CD14-positive monocyte (primary cell): ENCODE results near the gene KCTD20. TPM values are rescaled to one million over a fixed set of nuclear protein-coding genes. Genes with fewer than 3 reads are reported as not detected.

Experiments
- DNase-seq, 3 donors: peaks; one replicate each; pipeline ENCODE4 v3.0.0-alpha.2; 2011 to 2022
- H2AFZ ChIP-seq: 2 replicates; pipeline ENCODE4 v1.6.0; 2012; ENCODE audit warnings: mild to moderate bottlenecking, low read depth, low read length, inconsistent platforms; ENCODE audit not compliant: insufficient read depth, poor library complexity, severe bottlenecking
- H3K27ac ChIP-seq, 2 donors: 1 replicate in 1 of 2; 2 replicates in 1 of 2; pipeline ENCODE4 v1.5.1; 2012 to 2013; ENCODE audit warnings: low read length in 2 of 2, control low read depth in 1 of 2, inconsistent platforms in 1 of 2, low read depth in 1 of 2, mild to moderate bottlenecking in 1 of 2
- H3K27me3 ChIP-seq, 2 donors: one replicate each; pipeline versions ENCODE4 v1.6.0 to v1.6.1; 2011 to 2013; ENCODE audit warnings: low read length in 2 of 2; ENCODE audit not compliant: control insufficient read depth in 2 of 2, insufficient read depth in 2 of 2
- H3K36me3 ChIP-seq, 2 donors: replicated peaks in 1 of 2; 1 replicate in 1 of 2; 2 replicates in 1 of 2; pipeline versions ENCODE4 v1.5.1 to v1.6.1; 2012 to 2013; ENCODE audit warnings: low read length in 2 of 2, control low read depth in 1 of 2, inconsistent platforms in 1 of 2, mild to moderate bottlenecking in 1 of 2; ENCODE audit not compliant: insufficient read depth in 2 of 2, control insufficient read depth in 1 of 2
- H3K4me1 ChIP-seq, 2 donors: 1 replicate in 1 of 2; 2 replicates in 1 of 2; pipeline versions ENCODE4 v1.5.1 to v1.6.1; 2012 to 2013; ENCODE audit warnings: low read length in 2 of 2, control low read depth in 1 of 2, inconsistent platforms in 1 of 2, mild to moderate bottlenecking in 1 of 2, moderate library complexity in 1 of 2; ENCODE audit not compliant: insufficient read depth in 2 of 2, control insufficient read depth in 1 of 2
- H3K4me2 ChIP-seq: replicated peaks from 2 replicates; pipeline ENCODE3; 2012; ENCODE audit warnings: low read length, moderate library complexity, mild to moderate bottlenecking; ENCODE audit not compliant: poor library complexity, severe bottlenecking; ENCODE audit errors: extremely low read depth
- H3K4me3 ChIP-seq, 3 experiments: fragments of 200-600 bp in 1 of 3; sonication (generic) in 1 of 3; replicated peaks in 1 of 3; 1 replicate in 2 of 3; 2 replicates in 1 of 3; pipeline ENCODE4 v1.5.1; 2011 to 2013; ENCODE audit warnings: low read length in 3 of 3, mild to moderate bottlenecking in 3 of 3, control low read depth in 2 of 3, low read depth in 2 of 3, inconsistent platforms in 1 of 3, moderate library complexity in 1 of 3
- H3K79me2 ChIP-seq: 2 replicates; pipeline ENCODE4 v1.6.0; 2012; ENCODE audit warnings: mild to moderate bottlenecking, control low read depth, inconsistent platforms, low read length, moderate library complexity; ENCODE audit not compliant: insufficient read depth
- H3K9ac ChIP-seq: 2 replicates; pipeline ENCODE4 v1.6.0; 2017; ENCODE audit warnings: low read length, mild to moderate bottlenecking; ENCODE audit not compliant: insufficient read depth, poor library complexity, severe bottlenecking
- H3K9me3 ChIP-seq, 2 donors: replicated peaks in 1 of 2; 1 replicate in 1 of 2; 2 replicates in 1 of 2; pipeline versions ENCODE4 v1.5.1 to v1.6.1; 2012 to 2013; ENCODE audit warnings: low read length in 2 of 2, control low read depth in 1 of 2; ENCODE audit not compliant: control insufficient read depth in 1 of 2, insufficient read depth in 1 of 2
- H4K20me1 ChIP-seq: 2 replicates; pipeline ENCODE4 v1.6.0; 2012; ENCODE audit warnings: mild to moderate bottlenecking, low read length, control low read depth, moderate library complexity; ENCODE audit not compliant: insufficient read depth
- H3K27ac Mint-ChIP-seq, 7 donors: one replicate each; pipeline ENCODE4 v1.8.0; 2020; ENCODE audit warnings: mild to moderate bottlenecking in 7 of 7, mixed read lengths in 7 of 7, moderate library complexity in 6 of 7, inconsistent platforms in 2 of 7
- H3K27me3 Mint-ChIP-seq, 3 donors: one replicate each; pipeline ENCODE4 v1.8.0; 2021 to 2022; ENCODE audit warnings: low read depth in 3 of 3, mild to moderate bottlenecking in 3 of 3, mixed read lengths in 3 of 3, moderate library complexity in 3 of 3, inconsistent platforms in 1 of 3
- H3K36me3 Mint-ChIP-seq, 2 donors: one replicate each; pipeline ENCODE4 v1.8.0; 2020; ENCODE audit warnings: mixed read lengths in 2 of 2, inconsistent platforms in 1 of 2, mild to moderate bottlenecking in 1 of 2
- H3K4me1 Mint-ChIP-seq: one replicate; pipeline ENCODE4 v1.8.0; 2020; ENCODE audit warnings: mild to moderate bottlenecking, mixed read lengths
- H3K4me3 Mint-ChIP-seq, 2 donors: one replicate each; pipeline ENCODE4 v1.8.0; 2020; ENCODE audit warnings: mild to moderate bottlenecking in 2 of 2, mixed read lengths in 2 of 2, moderate library complexity in 1 of 2
- H3K9me3 Mint-ChIP-seq, 7 donors: one replicate each; pipeline ENCODE4 v1.8.0; 2020 to 2022; ENCODE audit warnings: mixed read lengths in 7 of 7, mild to moderate bottlenecking in 6 of 7, moderate library complexity in 6 of 7, inconsistent platforms in 2 of 7
- WGBS: methylation state at CpG from one replicate; pipeline ENCODE4 v1.1.5; 2013; ENCODE audit warnings: missing lambda C conversion rate; ENCODE audit not compliant: insufficient coverage; 5-methylcytosine and 5-hydroxymethylcytosine counted together
- intact Hi-C, 2 donors: fragments of 100-400 bp; cut with micrococcal nuclease; formaldehyde crosslinking; loops; one replicate each; pipeline versions ENCODE4 v1.15.0 to v1.15.1; 2023
- polyA plus RNA-seq, 3 donors: library from polyadenylated mRNA; depleted of rRNA in 1 of 3; unstranded in 2 of 3; stranded (reverse) in 1 of 3; fragments of 300-500 nt in 2 of 3; fragments of >200 nt in 1 of 3; fragmentation: Illumina TruSeq in 2 of 3; gene quantifications; 1 replicate in 2 of 3; 2 replicates in 1 of 3; pipeline ENCODE4 v1.2.3, GENCODE V29; 2012 to 2021
- TF ChIP-seq, protein P1 (sequence below): fragments of 200-600 bp; IDR thresholded peaks from one replicate; pipeline ENCODE4 v1.8.0; 2022; ENCODE audit warnings: antibody characterized with exemption, mild to moderate bottlenecking

Gene KCTD20
- polyA plus RNA-seq, 3 donors = 23.7 to 79.7 (median 73.9) TPM

DNA sequence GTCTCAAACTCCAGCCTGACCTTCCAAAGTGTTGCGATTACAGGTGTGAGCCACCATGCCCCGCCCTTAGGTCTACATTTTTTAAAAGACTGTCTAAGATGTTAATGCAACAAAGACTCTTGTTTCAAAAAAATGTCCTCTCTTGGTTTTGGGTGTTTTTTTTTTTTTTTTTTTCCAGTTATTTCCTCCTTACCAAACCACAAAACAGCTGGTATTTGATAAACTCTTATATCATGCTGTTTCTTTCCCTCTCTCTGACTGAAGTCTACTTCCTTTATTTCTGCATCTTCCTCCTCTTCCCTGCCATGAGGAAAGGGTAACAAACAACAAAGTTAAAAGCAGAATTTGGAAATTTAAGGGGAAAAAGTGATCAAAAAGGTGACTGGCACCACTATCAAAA lies 83.3 kb downstream of the KCTD20 start:
- no peak overlapping the region for H2AFZ ChIP-seq
- WGBS = 79% methylated on average over 2 of the region's 2 CpGs
- Mint-ChIP-seq H3K36me3 (peaks cover 67 to 85% of the 10 kb centered on the region in 2 donors), H3K27me3 (no peaks in the 10 kb centered on the region), H3K27ac (peak overlapping the region; percentile 15 to 79 (median 69)), H3K9me3 (no peaks in the 10 kb centered on the region), H3K4me3 (no peak overlapping the region), H3K4me1 (peaks cover 24% of the 10 kb centered on the region)
- peaks cover 13 to 14% of the 10 kb centered on the region in 2 donors for H3K4me1 ChIP-seq
- peak in 1 of 3 donors; percentile 18 for DNase-seq
- H3K36me3 ChIP-seq = peaks cover 70 to 87% of the 10 kb centered on the region in 2 donors
- H3K4me2 ChIP-seq = peak overlapping the region; percentile 20
- intact Hi-C loops = no loop called here
- H3K9ac ChIP-seq = no peak overlapping the region
- H3K27ac ChIP-seq = peak overlapping the region; percentile 20 to 62
- peaks cover 85% of the 10 kb centered on the region for H3K79me2 ChIP-seq
- H3K27me3 ChIP-seq = no peaks in the 10 kb centered on the region
- no peak overlapping the region for H3K4me3 ChIP-seq
- TF ChIP-seq, protein P1, sequence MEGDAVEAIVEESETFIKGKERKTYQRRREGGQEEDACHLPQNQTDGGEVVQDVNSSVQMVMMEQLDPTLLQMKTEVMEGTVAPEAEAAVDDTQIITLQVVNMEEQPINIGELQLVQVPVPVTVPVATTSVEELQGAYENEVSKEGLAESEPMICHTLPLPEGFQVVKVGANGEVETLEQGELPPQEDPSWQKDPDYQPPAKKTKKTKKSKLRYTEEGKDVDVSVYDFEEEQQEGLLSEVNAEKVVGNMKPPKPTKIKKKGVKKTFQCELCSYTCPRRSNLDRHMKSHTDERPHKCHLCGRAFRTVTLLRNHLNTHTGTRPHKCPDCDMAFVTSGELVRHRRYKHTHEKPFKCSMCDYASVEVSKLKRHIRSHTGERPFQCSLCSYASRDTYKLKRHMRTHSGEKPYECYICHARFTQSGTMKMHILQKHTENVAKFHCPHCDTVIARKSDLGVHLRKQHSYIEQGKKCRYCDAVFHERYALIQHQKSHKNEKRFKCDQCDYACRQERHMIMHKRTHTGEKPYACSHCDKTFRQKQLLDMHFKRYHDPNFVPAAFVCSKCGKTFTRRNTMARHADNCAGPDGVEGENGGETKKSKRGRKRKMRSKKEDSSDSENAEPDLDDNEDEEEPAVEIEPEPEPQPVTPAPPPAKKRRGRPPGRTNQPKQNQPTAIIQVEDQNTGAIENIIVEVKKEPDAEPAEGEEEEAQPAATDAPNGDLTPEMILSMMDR = no peak
- peaks cover 98% of the 10 kb centered on the region for H4K20me1 ChIP-seq
- no peaks in the 10 kb centered on the region for H3K9me3 ChIP-seq

GRCh38 chr6:36533321-36533720 lies 90.5 kb downstream of the KCTD20 start:
- Mint-ChIP-seq H3K4me1 (peaks cover 16% of the 10 kb centered on the region), H3K27ac (no peak overlapping the region), H3K9me3 (no peaks in the 10 kb centered on the region), H3K4me3 (no peak overlapping the region), H3K36me3 (peaks cover 67 to 94% of the 10 kb centered on the region in 2 donors), H3K27me3 (no peaks in the 10 kb centered on the region)
- Histone ChIP-seq H3K27me3 (no peaks in the 10 kb centered on the region), H2AFZ (no peak overlapping the region), H3K9me3 (no peaks in the 10 kb centered on the region), H3K4me3 (no peak overlapping the region), H3K27ac (peak overlapping the region in 1 of 2 donors; percentile 14), H3K36me3 (peaks cover 82 to 99% of the 10 kb centered on the region in 2 donors), H3K4me1 (no peaks in the 10 kb centered on the region), H4K20me1 (peaks cover 100% of the 10 kb centered on the region), H3K4me2 (no peak overlapping the region), H3K9ac (no peak overlapping the region), H3K79me2 (peaks cover 100% of the 10 kb centered on the region)
- no peak for DNase-seq
- intact Hi-C loops = no loop called here
- TF ChIP-seq, protein P1 = no peak
- no CpG with 5 or more reads among the region's 1 CpG for WGBS
